T-helper 1 cell (primary cell): ENCODE data around the gene SAXO1.
"Not testable (repeated sequence)": the region's sequence is repeated elsewhere in the genome, so short reads cannot be mapped to it uniquely, and the experiment has no call there.

Source experiments
- DNase-seq, 5 donors: peaks; one replicate each; pipeline ENCODE4 v3.0.0-alpha.2; 2012 to 2020
- total RNA-seq, 4 donors: gene quantifications; one replicate each; lab custom pipeline; 2026; lab: John Stamatoyannopoulos, UW

The SAXO1 gene
- total RNA-seq = 0.27 to 1.5 (median 0.82) reads per million in 4 donors

GRCh38 chr9:19033015-19033414 lies at the start of gene SAXO1:
Gene SAXO1, minus strand, starts transcription at chr9:19033209. Its CDS starts 301 bp downstream, at chr9:19032908.
- DNase-seq = no peak

- DNase-seq = no peak
These were observed 41.8 kb upstream of the SAXO1 start for GRCh38 chr9:19074836-19075235.

- DNase-seq = no peak
These were observed 41.2 kb upstream of the SAXO1 start for GRCh38 chr9:19074229-19074628.

GRCh38 chr9:19057033-19057432 lies 24.0 kb upstream of the SAXO1 start:
- no peak for DNase-seq

GRCh38 chr9:19050637-19051591 lies 17.9 kb upstream of the SAXO1 start:
- no peak for DNase-seq

GRCh38 chr9:19049917-19050636 lies 17.1 kb upstream of the SAXO1 start:
- peak in 1 of 5 donors; percentile 29 for DNase-seq

- DNase-seq = peak; percentile 88 to 96 (median 92)
These were observed 16.2 kb upstream of the SAXO1 start, which contains the start of gene RRAGA for GRCh38 chr9:19048966-19049916. Gene RRAGA, plus strand, starts transcription at chr9:19049427. Its CDS starts 233 bp downstream, at chr9:19049660.

- no peak for DNase-seq
These were observed 3.6 kb upstream of the SAXO1 start for GRCh38 chr9:19036611-19037010.

- no peak for DNase-seq
These were observed 603 bp downstream of the SAXO1 start for GRCh38 chr9:19032406-19032805.

GRCh38 chr9:19030899-19031298 lies 2.1 kb downstream of the SAXO1 start:
- no peak for DNase-seq

GRCh38 chr9:19028835-19029451 lies 4.1 kb downstream of the SAXO1 start:
- DNase-seq = peak in 2 of 5 donors; percentile 6 to 41

- DNase-seq = no peak
These were observed 5.2 kb downstream of the SAXO1 start for GRCh38 chr9:19027825-19028224.

GRCh38 chr9:19026375-19026774 lies 6.6 kb downstream of the SAXO1 start:
- DNase-seq = no peak

GRCh38 chr9:19023078-19023477 lies 9.9 kb downstream of the SAXO1 start:
- DNase-seq = no peak

- DNase-seq = no peak
These were observed 10.8 kb downstream of the SAXO1 start for GRCh38 chr9:19022206-19022605.

GRCh38 chr9:19021649-19022048 lies 11.4 kb downstream of the SAXO1 start:
- not testable (repeated sequence) for DNase-seq

GRCh38 chr9:19020886-19021455 lies 12.0 kb downstream of the SAXO1 start:
- DNase-seq = no peak

GRCh38 chr9:19018201-19018600 lies 14.8 kb downstream of the SAXO1 start:
- DNase-seq = no peak

GRCh38 chr9:19009391-19009965 lies 23.5 kb downstream of the SAXO1 start:
- no peak for DNase-seq

GRCh38 chr9:19000133-19000532 lies 32.9 kb downstream of the SAXO1 start:
- no peak for DNase-seq

- no peak for DNase-seq
These were observed 33.7 kb downstream of the SAXO1 start for GRCh38 chr9:18999173-18999785.
